CD4-positive, alpha-beta T cell (primary cell): ENCODE data around the gene SIGLEC10. TPM values are rescaled to one million over a fixed set of nuclear protein-coding genes. Genes with fewer than 3 reads are reported as not detected.

ENCODE experiments used
- ATAC-seq: fragments of 200-7000 bp; cut with Tn5 transposase; one replicate; pipeline ENCODE4 v1.10.0; 2022; ENCODE audit warnings: mild to moderate bottlenecking; ENCODE audit not compliant: poor library complexity
- CTCF ChIA-PET: fragments of 350-600 bp; sonication (Branson Sonifier 250); formaldehyde crosslinking; loops from one replicate; lab custom pipeline; 2021; ENCODE audit warnings: antibody characterized with exemption, inconsistent platforms; lab: Charles Lee
- POLR2A ChIA-PET: fragments of 350-600 bp; sonication (Branson Sonifier 250); formaldehyde crosslinking; loops from one replicate; lab custom pipeline; 2021; ENCODE audit warnings: antibody characterized with exemption, inconsistent platforms; lab: Charles Lee
- DNase-seq, 14 experiments: peaks; one replicate each; pipeline ENCODE4 v3.0.0-alpha.2; 2013 to 2020; ENCODE audit warnings: mixed read lengths in 2 of 14
- H3K27ac ChIP-seq, 2 donors: one replicate each; pipeline versions ENCODE4 v1.5.1 to v1.7.0; 2013; ENCODE audit warnings: low read length in 2 of 2, low read depth in 1 of 2, mild to moderate bottlenecking in 1 of 2
- H3K27me3 ChIP-seq, 2 experiments: 1 replicate in 1 of 2; 2 replicates in 1 of 2; pipeline versions ENCODE4 v1.6.1 to v1.7.0; 2013; ENCODE audit warnings: low read length in 2 of 2, control low read depth in 1 of 2, mild to moderate bottlenecking in 1 of 2, moderate library complexity in 1 of 2; ENCODE audit not compliant: insufficient read depth in 2 of 2, control insufficient read depth in 1 of 2
- H3K36me3 ChIP-seq: one replicate; pipeline ENCODE4 v1.6.1; 2013; ENCODE audit warnings: low read length, control low read depth; ENCODE audit not compliant: insufficient read depth
- H3K4me1 ChIP-seq: one replicate; pipeline ENCODE4 v1.6.1; 2013; ENCODE audit warnings: low read length, control low read depth; ENCODE audit not compliant: insufficient read depth
- H3K4me3 ChIP-seq: one replicate; pipeline ENCODE4 v1.5.1; 2013; ENCODE audit warnings: mild to moderate bottlenecking, low read length, moderate library complexity
- H3K9me3 ChIP-seq, 2 experiments: 1 replicate in 1 of 2; 2 replicates in 1 of 2; pipeline versions ENCODE4 v1.6.1 to v1.7.0; 2013; ENCODE audit warnings: low read length in 2 of 2, mild to moderate bottlenecking in 2 of 2, control low read depth in 1 of 2, moderate library complexity in 1 of 2; ENCODE audit not compliant: control insufficient read depth in 1 of 2, insufficient read depth in 1 of 2
- H3K27ac Mint-ChIP-seq: one replicate; pipeline ENCODE4 v1.8.0; 2020; ENCODE audit warnings: mixed read lengths
- H3K27me3 Mint-ChIP-seq: one replicate; pipeline ENCODE4 v1.8.0; 2021; ENCODE audit warnings: mixed read lengths
- H3K36me3 Mint-ChIP-seq: one replicate; pipeline ENCODE4 v1.8.0; 2021; ENCODE audit warnings: low read depth, mixed read lengths
- H3K4me1 Mint-ChIP-seq: one replicate; pipeline ENCODE4 v1.8.0; 2021; ENCODE audit warnings: low read depth, mixed read lengths
- H3K4me3 Mint-ChIP-seq: one replicate; pipeline ENCODE4 v1.8.0; 2020; ENCODE audit warnings: mild to moderate bottlenecking, mixed read lengths
- H3K9me3 Mint-ChIP-seq: one replicate; pipeline ENCODE4 v1.8.0; 2020; ENCODE audit warnings: mixed read lengths
- CTCF ChIP-seq: fragments of 200-600 bp; IDR thresholded peaks from one replicate; pipeline ENCODE4 v1.8.0; 2022; ENCODE audit warnings: antibody characterized with exemption, mild to moderate bottlenecking
- intact Hi-C, 2 experiments: fragments of 100-400 bp; cut with DNase I in 1 of 2; cut with micrococcal nuclease in 1 of 2; formaldehyde crosslinking; loops; one replicate each; pipeline versions ENCODE4 v1.15.1 to v1.9.0; 2023 to 2025; cut with DNase I, micrococcal nuclease
- total RNA-seq, 174 experiments: library from RNA in 2 of 174; stranded (reverse) in 2 of 174; gene quantifications; one replicate each; pipeline ENCODE4 v1.2.3 and lab custom pipeline; 2021 to 2026

SIGLEC10 gene
- total RNA-seq, 2 experiments from 2014 or later: 0.39 to 0.58 TPM

DNA sequence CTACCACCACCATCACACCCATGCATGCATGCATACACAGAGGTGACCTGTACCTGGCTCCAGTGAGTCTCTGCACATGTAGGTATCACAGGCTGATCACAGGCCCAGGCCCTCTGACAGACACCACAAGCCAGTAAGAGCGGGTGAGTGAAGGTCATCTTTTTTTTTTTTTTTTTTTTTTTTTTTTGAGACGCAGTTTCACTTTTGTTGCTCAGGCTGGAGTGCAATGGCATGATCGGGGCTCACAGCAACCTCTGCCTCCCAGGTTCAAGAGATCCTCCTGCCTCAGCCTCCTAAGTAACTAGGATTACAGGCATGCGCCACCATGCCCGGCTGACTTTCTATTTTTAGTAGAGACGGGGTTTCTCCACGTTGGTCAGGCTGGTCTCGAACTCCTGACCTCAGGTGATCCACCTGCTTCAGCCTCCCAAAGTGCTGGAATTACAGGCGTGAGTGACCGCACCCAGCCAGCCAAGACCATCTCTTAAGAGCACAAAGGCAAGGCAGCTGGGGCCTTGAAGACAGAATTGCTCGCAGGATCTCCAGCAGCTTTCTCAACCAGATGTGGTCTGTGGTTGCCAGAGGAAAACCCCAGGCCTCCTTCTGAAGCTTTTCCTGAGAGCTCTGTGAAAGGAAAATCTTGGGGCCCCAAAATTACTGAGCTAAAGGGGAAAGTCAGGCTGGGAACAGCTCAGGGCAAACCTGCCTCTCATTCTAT lies 41.8 kb downstream of the SIGLEC10 start:
- Histone ChIP-seq H3K27me3 (no peaks in the 10 kb centered on the region), H3K27ac (peak overlapping the region in 1 of 2 donors; percentile 15), H3K4me3 (no peak overlapping the region), H3K9me3 (peaks cover 0 to 11% of the 10 kb centered on the region in 2 experiments), H3K36me3 (no peaks in the 10 kb centered on the region), H3K4me1 (peaks cover 59% of the 10 kb centered on the region)
- Mint-ChIP-seq H3K36me3 (no peaks in the 10 kb centered on the region), H3K27ac (peak overlapping the region; percentile 2), H3K27me3 (no peaks in the 10 kb centered on the region), H3K4me3 (peak overlapping the region; percentile 11), H3K9me3 (peaks cover 3% of the 10 kb centered on the region), H3K4me1 (peaks cover 58% of the 10 kb centered on the region)
- intact Hi-C loops: no loop called here
- POLR2A ChIA-PET: interaction anchor here (1.1 kb wide), 1 partner anchor 21 kb away, joined by 3 read pairs; no protein-coding TSS in a partner anchor
- CTCF ChIA-PET: interaction anchor here (1.5 kb wide), 1 partner anchor 32 kb away, joined by 3 read pairs; no protein-coding TSS in a partner anchor
- ATAC-seq (no peak), DNase-seq (peak in 5 of 14 experiments; percentile 5 to 70 (median 65))
- TF ChIP-seq CTCF: no peak

GRCh38 chr19:51372649-51373504 lies 44.6 kb downstream of the SIGLEC10 start, which contains the start of gene NKG7:
Gene NKG7, minus strand, starts transcription at chr19:51372654. Its CDS starts 119 bp downstream, at chr19:51372535.
- no peaks in the 10 kb centered on the region for H3K9me3 Mint-ChIP-seq
- no peak for TF ChIP-seq CTCF
- Histone ChIP-seq H3K4me3 (peak within 1 kb of the TSS; percentile 45), H3K36me3 (no peaks in the 10 kb centered on the region), H3K9me3 (peaks cover 0 to 7% of the 10 kb centered on the region in 2 experiments), H3K4me1 (peaks cover 72% of the 10 kb centered on the region), H3K27ac (peak within 1 kb of the TSS; percentile 41 to 62), H3K27me3 (no peaks in the 10 kb centered on the region)
- intact Hi-C loops: no loop called here
- peak within 1 kb of the TSS; percentile 49 for H3K4me3 Mint-ChIP-seq
- ATAC-seq (peak; percentile 48), DNase-seq (peak in 10 of 14 experiments; percentile 25 to 92 (median 42))
- peaks cover 69% of the 10 kb centered on the region for H3K4me1 Mint-ChIP-seq
- H3K27ac Mint-ChIP-seq: peak within 1 kb of the TSS; percentile 84
- ChIA-PET POLR2A (no interaction called here), CTCF (no interaction called here)
- no peaks in the 10 kb centered on the region for H3K36me3 Mint-ChIP-seq
- H3K27me3 Mint-ChIP-seq: no peaks in the 10 kb centered on the region

- ATAC-seq (no peak), DNase-seq (no peak)
- Histone ChIP-seq H3K4me1 (peaks cover 78% of the 10 kb centered on the region), H3K9me3 (peaks cover 0 to 7% of the 10 kb centered on the region in 2 experiments), H3K27ac (peak overlapping the region in 1 of 2 donors; percentile 62), H3K36me3 (no peaks in the 10 kb centered on the region), H3K4me3 (peak overlapping the region; percentile 45), H3K27me3 (no peaks in the 10 kb centered on the region)
- H3K9me3 Mint-ChIP-seq: no peaks in the 10 kb centered on the region
- peak overlapping the region; percentile 84 for H3K27ac Mint-ChIP-seq
- intact Hi-C loops: no loop called here
- H3K27me3 Mint-ChIP-seq: no peaks in the 10 kb centered on the region
- H3K36me3 Mint-ChIP-seq: no peaks in the 10 kb centered on the region
- ChIA-PET POLR2A (no interaction called here), CTCF (no interaction called here)
- peaks cover 76% of the 10 kb centered on the region for H3K4me1 Mint-ChIP-seq
- TF ChIP-seq CTCF: no peak
- no peak overlapping the region for H3K4me3 Mint-ChIP-seq
Measured at GRCh38 chr19:51372021-51372648, 45.3 kb downstream of the SIGLEC10 start.
